Measurements from ENCODE around the gene DUSP8.

- TF ChIP-seq CTCF (IDR thresholded peaks at IDR 0.05; ENCODE audit: insufficient read depth, low read length, poor library complexity, severe bottlenecking) (no peak), EZH2phosphoT487 (conservative IDR thresholded peaks at IDR 0.05; ENCODE audit: low read length) (no peak)
Measured at GRCh38 chr11:1526785-1527184, 45.3 kb downstream of the DUSP8 start.

All from SU-DHL-6 (cell line).